Kidney (tissue), 22 donors: Measurements from ENCODE around the gene HPSE. TPM values are rescaled to one million over a fixed set of nuclear protein-coding genes. Genes with fewer than 3 reads are reported as not detected.

ENCODE experiments used
- DNase-seq, 5 donors: peaks; one replicate each; pipeline ENCODE4 v3.0.0-alpha.2; 2013 to 2020
- FAIRE-seq: peaks from 2 replicates; lab custom pipeline; 2012; peaks lifted over from hg19 to GRCh38; lab: Jason Lieb, UNC
- H3K27ac ChIP-seq, 2 donors: one replicate each; pipeline ENCODE4 v1.7.0; 2013; ENCODE audit warnings: low read depth in 2 of 2, low read length in 2 of 2, inconsistent platforms in 1 of 2
- H3K27me3 ChIP-seq: one replicate; pipeline ENCODE4 v1.7.1; 2013; ENCODE audit warnings: low read length, inconsistent platforms; ENCODE audit not compliant: control insufficient read depth, insufficient read depth
- H3K36me3 ChIP-seq, 3 donors: one replicate each; pipeline versions ENCODE4 v1.7.0 to v1.7.1; 2013; ENCODE audit warnings: low read length in 3 of 3, control low read depth in 1 of 3, inconsistent platforms in 1 of 3; ENCODE audit not compliant: insufficient read depth in 3 of 3, control insufficient read depth in 2 of 3
- H3K4me1 ChIP-seq, 3 donors: one replicate each; pipeline versions ENCODE4 v1.7.0 to v1.7.1; 2013; ENCODE audit warnings: low read length in 3 of 3, inconsistent platforms in 1 of 3, low read depth in 1 of 3; ENCODE audit not compliant: control insufficient read depth in 2 of 3, insufficient read depth in 2 of 3
- H3K4me3 ChIP-seq, 3 donors: one replicate each; pipeline versions ENCODE4 v1.7.0 to v1.8.1; 2013; ENCODE audit warnings: low read length in 3 of 3, control low read depth in 1 of 3, inconsistent platforms in 1 of 3
- H3K9ac ChIP-seq, 3 donors: one replicate each; pipeline versions ENCODE4 v1.7.0 to v1.7.1; 2013; ENCODE audit warnings: low read length in 3 of 3, control low read depth in 1 of 3, inconsistent platforms in 1 of 3
- H3K9me3 ChIP-seq, 3 donors: one replicate each; pipeline versions ENCODE4 v1.7.0 to v1.7.1; 2013; ENCODE audit warnings: low read length in 3 of 3, control low read depth in 1 of 3, inconsistent platforms in 1 of 3; ENCODE audit not compliant: control insufficient read depth in 2 of 3, insufficient read depth in 1 of 3
- intact Hi-C: fragments of 100-400 bp; cut with DNase I; formaldehyde crosslinking; loops from one replicate; pipeline ENCODE4 v1.11.1; 2022
- long read RNA-seq, 10 donors: library from polyadenylated mRNA in 1 of 10; unstranded in 1 of 10; transcript quantifications; one replicate each; pipeline ENCODE4 v2.0.0 and lab custom pipeline, GENCODE V29; 2021 to 2026
- polyA plus RNA-seq: library from polyadenylated mRNA; stranded (reverse); fragments of 350-450 nt; fragmentation: Illumina TruSeq; extraction: RNeasy Lipid Tissue Mini Kit (QIAGEN cat#74804); gene quantifications from one replicate; pipeline ENCODE4 v1.2.3, GENCODE V29; 2014; ENCODE audit warnings: low read depth, low replicate concordance; ENCODE audit not compliant: insufficient read depth
- total RNA-seq: library from RNA; stranded (reverse); fragmentation: NEBNext Ultra II Directional; extraction: Animal tissue kit (Norgen Biotek cat#: 25700); gene quantifications from one replicate; pipeline ENCODE4 v1.2.1, GENCODE V29; 2021
- TF ChIP-seq, protein P1 (sequence below): IDR thresholded peaks from 3 replicates; pipeline ENCODE4 v1.5.1; 2012; ENCODE audit warnings: mild to moderate bottlenecking, moderate library complexity, borderline replicate concordance; ENCODE audit not compliant: insufficient read depth; ENCODE audit errors: extremely low read depth
- donor health status: control.
- donor health status: control.
- donor health status: control.
- donor health status: control.
- donor health status: control.
- donor health status: DM: yes; HTN: yes; CAD: no.
- donor health status: Normal renal cell carcinoma (clear cell type).

Gene HPSE
- 6.8 TPM for total RNA-seq
- 1.9 TPM for polyA plus RNA-seq
- long read RNA-seq, donor 1, full-length matches to known transcripts, result 2 of 2 reads
- long read RNA-seq, donor 1, partial matches to known transcripts, result 0 of 2 reads
- long read RNA-seq, donor 1, other reads (novel, unspliced or antisense), result 0 of 2 reads
- long read RNA-seq, donor 2, result 0 reads
- long read RNA-seq, donor 3, full-length matches to known transcripts, result 1 of 1 reads
- long read RNA-seq, donor 3, partial matches to known transcripts, result 0 of 1 reads
- long read RNA-seq, donor 3, other reads (novel, unspliced or antisense), result 0 of 1 reads
- long read RNA-seq, donor 4, result 0 reads
- long read RNA-seq, donor 5, result 0 reads
- long read RNA-seq, donor 6, result 0 reads
- long read RNA-seq, donor 7, full-length matches to known transcripts, result 2 of 4 reads
- long read RNA-seq, donor 7, partial matches to known transcripts, result 0 of 4 reads
- long read RNA-seq, donor 7, other reads (novel, unspliced or antisense), result 2 of 4 reads
- long read RNA-seq, donor 8, result 0 reads
- long read RNA-seq, donor 9, result 0 reads
- long read RNA-seq, donor 10, result 0 reads

DNA sequence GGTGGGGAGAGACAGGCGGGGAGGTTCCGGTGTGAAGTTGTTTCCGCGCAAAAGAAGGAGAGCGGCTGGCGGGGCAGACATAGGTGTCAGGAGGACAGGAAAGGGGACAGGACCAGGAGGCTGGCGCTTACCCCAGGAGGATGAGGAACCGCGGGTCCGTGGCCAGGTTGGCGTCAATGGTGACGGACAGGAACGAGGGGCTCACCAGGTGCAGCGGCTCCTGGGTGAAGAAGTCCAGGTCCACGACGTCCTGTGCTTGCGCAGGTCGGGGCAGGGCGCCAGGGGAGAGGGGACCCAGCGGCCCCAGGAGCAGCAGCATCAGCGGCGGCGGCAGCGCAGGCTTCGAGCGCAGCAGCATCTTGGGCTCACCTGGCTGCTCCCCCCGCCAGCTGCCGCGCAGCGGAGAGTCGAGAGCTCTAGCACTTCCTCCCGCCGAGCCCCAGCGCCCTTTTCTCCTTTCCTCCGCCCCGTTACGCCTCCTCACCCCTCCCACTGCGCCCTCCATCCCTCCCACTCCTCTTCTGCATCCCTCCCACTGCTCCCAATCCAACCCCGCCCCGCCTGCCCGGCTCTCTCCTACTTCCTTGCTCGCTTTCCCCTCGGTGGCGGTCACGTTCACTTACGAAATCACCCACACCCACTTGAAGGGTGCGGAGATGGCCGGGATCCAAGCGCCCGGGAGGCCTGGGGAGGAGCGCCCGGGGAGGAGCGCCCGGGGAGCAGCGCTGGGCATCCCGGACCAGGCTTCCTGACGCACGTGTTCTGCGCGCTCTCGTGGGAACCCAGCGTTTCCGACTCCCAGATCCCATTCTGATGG, at the start of gene HPSE:
Gene HPSE, minus strand, starts transcription at position 424 of the 817 bp plus-strand sequence. Its CDS starts 66 bp downstream, at position 358.
- H3K4me3 ChIP-seq, result peak within 1 kb of the TSS in 2 of 3 donors; percentile 53 to 60
- no peak within 1 kb of the TSS for H3K27ac ChIP-seq
- H3K36me3 ChIP-seq, result no peaks in the 10 kb centered on the region
- H3K27me3 ChIP-seq, result peaks cover 7% of the 10 kb centered on the region
- peak; percentile 83 to 96 (median 84) for DNase-seq
- TF ChIP-seq, protein P1, sequence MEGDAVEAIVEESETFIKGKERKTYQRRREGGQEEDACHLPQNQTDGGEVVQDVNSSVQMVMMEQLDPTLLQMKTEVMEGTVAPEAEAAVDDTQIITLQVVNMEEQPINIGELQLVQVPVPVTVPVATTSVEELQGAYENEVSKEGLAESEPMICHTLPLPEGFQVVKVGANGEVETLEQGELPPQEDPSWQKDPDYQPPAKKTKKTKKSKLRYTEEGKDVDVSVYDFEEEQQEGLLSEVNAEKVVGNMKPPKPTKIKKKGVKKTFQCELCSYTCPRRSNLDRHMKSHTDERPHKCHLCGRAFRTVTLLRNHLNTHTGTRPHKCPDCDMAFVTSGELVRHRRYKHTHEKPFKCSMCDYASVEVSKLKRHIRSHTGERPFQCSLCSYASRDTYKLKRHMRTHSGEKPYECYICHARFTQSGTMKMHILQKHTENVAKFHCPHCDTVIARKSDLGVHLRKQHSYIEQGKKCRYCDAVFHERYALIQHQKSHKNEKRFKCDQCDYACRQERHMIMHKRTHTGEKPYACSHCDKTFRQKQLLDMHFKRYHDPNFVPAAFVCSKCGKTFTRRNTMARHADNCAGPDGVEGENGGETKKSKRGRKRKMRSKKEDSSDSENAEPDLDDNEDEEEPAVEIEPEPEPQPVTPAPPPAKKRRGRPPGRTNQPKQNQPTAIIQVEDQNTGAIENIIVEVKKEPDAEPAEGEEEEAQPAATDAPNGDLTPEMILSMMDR, result no peak
- no peaks in the 10 kb centered on the region for H3K9me3 ChIP-seq
- intact Hi-C loops, result no loop called here
- H3K4me1 ChIP-seq, result peaks cover 0 to 3% (median 0%) of the 10 kb centered on the region in 3 donors
- no peak for FAIRE-seq
- no peak within 1 kb of the TSS for H3K9ac ChIP-seq

GRCh38 chr4:83382850-83383249, 48.2 kb upstream of the HPSE start:
- TF ChIP-seq, protein P1, result no peak
- Histone ChIP-seq H3K9me3 (peaks cover 0 to 5% (median 3%) of the 10 kb centered on the region in 3 donors), H3K27me3 (no peaks in the 10 kb centered on the region), H3K27ac (no peak overlapping the region), H3K4me1 (no peaks in the 10 kb centered on the region), H3K9ac (no peak overlapping the region), H3K36me3 (no peaks in the 10 kb centered on the region), H3K4me3 (no peak overlapping the region)
- intact Hi-C loops, result no loop called here
- no peak for FAIRE-seq
- DNase-seq, result no peak

DNA sequence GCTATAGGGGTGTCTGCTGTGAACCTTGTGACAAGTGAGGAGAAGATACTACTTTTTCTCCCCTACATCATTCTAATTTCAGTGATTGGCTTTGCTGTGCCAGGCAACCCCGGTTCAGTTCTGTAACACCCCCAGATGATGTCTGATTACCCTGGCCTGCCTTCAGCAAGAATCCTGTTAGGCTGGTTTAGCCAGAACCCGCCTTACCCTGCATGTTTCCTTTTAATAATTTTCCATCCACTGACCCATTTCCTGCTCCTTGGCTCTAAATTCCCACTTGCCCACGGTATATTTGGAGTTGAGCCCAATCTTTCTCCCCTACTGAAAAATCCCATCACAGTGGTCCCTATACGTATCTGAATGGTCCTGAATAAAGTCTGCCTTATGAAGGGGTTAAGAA, 46.5 kb upstream of the HPSE start:
- intact Hi-C loops, result no loop called here
- Histone ChIP-seq H3K27ac (peak overlapping the region; percentile 6 to 26), H3K9me3 (peaks cover 0 to 5% (median 3%) of the 10 kb centered on the region in 3 donors), H3K4me1 (no peaks in the 10 kb centered on the region), H3K4me3 (no peak overlapping the region), H3K9ac (no peak overlapping the region), H3K27me3 (no peaks in the 10 kb centered on the region), H3K36me3 (no peaks in the 10 kb centered on the region)
- TF ChIP-seq, protein P1, result no peak
- DNase-seq (no peak), FAIRE-seq (no peak)
